ENCODE data around the gene ETNK2. TPM values are rescaled to one million over a fixed set of nuclear protein-coding genes. Genes with fewer than 3 reads are reported as not detected.
A peak's percentile ranks its signal among the peaks of the same experiment; 100 is the strongest.

The ETNK2 gene
- total RNA-seq, 4 donors from 2014 or later: 6.1 to 21.1 (median 9.5) TPM

DNA sequence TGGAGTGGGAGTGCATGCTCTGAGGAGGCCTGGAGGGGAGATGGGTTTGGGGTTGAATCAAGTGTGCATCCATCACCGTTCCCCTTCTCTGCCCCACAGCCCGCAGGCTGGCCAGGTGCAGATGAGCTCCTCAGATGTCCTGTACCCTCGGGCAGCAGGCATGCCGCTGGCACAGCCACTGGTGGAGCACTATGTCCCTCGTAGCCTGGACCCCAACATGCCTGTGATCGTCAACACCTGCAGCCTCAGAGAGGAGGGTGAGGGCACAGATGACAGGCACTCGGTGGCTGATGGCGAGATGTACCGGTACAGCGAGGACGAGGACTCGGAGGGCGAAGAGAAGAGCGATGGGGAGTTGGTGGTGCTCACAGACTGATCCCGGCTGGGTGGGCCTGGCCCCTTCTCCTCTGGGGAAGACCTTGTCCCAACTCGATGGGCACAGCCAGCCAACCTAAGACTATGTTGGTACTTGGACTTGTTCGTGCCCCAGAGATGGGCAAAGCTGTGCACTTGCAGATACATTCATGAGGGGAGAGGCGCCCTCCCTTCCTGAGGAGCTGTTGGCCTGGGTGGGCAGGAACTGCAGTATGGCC lies 26.0 kb downstream of the ETNK2 start:
- H3K4me1 ChIP-seq: peaks cover 0 to 48% (median 17%) of the 10 kb centered on the region in 3 donors
- H3K4me3 ChIP-seq: no peak overlapping the region
- no peaks in the 10 kb centered on the region for H3K27me3 ChIP-seq
- peaks cover 0 to 54% of the 10 kb centered on the region in 2 donors for H3K36me3 ChIP-seq
- no peaks in the 10 kb centered on the region for H3K9me3 ChIP-seq
- 86 to 88% methylated on average over 3 to 11 of the region's 18 CpGs for WGBS, 2 donors (ENCODE audit: low coverage in 1 of 2)
- ATAC-seq: no peak
- peak overlapping the region in 3 of 4 donors; percentile 20 to 69 (median 61) for H3K27ac ChIP-seq
- no peak for TF ChIP-seq POLR2AphosphoS5 (IDR thresholded peaks at IDR 0.05)

DNA sequence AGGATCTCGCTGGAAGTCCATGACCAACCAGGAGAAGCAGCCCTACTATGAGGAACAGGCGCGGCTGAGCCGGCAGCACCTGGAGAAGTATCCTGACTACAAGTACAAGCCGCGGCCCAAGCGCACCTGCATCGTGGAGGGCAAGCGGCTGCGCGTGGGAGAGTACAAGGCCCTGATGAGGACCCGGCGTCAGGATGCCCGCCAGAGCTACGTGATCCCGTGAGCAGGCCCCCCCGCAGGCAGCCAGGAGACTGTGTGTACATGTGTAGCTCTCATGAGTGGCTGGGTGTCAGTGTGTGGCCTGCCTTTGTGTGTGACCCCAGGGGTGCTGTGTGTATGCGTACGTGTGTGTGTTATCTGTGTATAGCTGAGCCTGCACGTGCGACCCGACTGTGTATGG lies 27.2 kb downstream of the ETNK2 start:
- no peak overlapping the region for H3K27ac ChIP-seq
- H3K36me3 ChIP-seq: peaks cover 0 to 65% of the 10 kb centered on the region in 2 donors
- TF ChIP-seq, protein P1, sequence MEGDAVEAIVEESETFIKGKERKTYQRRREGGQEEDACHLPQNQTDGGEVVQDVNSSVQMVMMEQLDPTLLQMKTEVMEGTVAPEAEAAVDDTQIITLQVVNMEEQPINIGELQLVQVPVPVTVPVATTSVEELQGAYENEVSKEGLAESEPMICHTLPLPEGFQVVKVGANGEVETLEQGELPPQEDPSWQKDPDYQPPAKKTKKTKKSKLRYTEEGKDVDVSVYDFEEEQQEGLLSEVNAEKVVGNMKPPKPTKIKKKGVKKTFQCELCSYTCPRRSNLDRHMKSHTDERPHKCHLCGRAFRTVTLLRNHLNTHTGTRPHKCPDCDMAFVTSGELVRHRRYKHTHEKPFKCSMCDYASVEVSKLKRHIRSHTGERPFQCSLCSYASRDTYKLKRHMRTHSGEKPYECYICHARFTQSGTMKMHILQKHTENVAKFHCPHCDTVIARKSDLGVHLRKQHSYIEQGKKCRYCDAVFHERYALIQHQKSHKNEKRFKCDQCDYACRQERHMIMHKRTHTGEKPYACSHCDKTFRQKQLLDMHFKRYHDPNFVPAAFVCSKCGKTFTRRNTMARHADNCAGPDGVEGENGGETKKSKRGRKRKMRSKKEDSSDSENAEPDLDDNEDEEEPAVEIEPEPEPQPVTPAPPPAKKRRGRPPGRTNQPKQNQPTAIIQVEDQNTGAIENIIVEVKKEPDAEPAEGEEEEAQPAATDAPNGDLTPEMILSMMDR (IDR thresholded peaks at IDR 0.05): no peak
- TF ChIP-seq EP300 (IDR thresholded peaks at IDR 0.05): no peak
- no peak for TF ChIP-seq POLR2AphosphoS5 (IDR thresholded peaks at IDR 0.05)
- no peak for TF ChIP-seq POLR2A (IDR thresholded peaks at IDR 0.05)
- 91% methylated on average over 17 of the region's 22 CpGs; no CpG with 5 or more reads in 1 of the 2 donors for WGBS, 2 donors (ENCODE audit: low coverage in 1 of 2)
- no peaks in the 10 kb centered on the region for H3K27me3 ChIP-seq
- H3K9me3 ChIP-seq: no peaks in the 10 kb centered on the region
- H3K4me1 ChIP-seq: peaks cover 0 to 37% (median 17%) of the 10 kb centered on the region in 3 donors
- no peak overlapping the region for H3K4me3 ChIP-seq
- ATAC-seq: no peak

DNA sequence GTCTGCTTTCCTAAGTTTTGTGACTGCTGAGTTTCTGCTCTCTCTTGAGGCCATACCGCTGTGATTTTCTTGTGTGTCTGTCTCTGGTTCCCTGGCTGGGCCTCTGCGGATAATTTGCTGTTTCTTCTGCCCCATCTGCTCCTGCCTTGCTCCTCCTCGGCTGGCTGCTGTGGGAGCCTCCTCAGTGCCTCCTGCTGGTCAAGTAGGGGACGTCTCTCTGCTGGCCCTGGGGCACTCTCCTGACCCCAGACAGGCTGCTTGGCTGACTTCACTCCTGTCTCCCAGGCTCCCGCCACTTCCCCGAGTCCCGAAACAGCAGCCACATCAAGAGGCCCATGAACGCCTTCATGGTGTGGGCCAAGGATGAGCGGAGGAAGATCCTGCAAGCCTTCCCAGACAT lies 28.5 kb downstream of the ETNK2 start:
- H3K9me3 ChIP-seq: no peaks in the 10 kb centered on the region
- TF ChIP-seq POLR2A (IDR thresholded peaks at IDR 0.05): no peak
- no peak for TF ChIP-seq POLR2AphosphoS5 (IDR thresholded peaks at IDR 0.05)
- no peak for TF ChIP-seq EP300 (IDR thresholded peaks at IDR 0.05)
- TF ChIP-seq, protein P1 (IDR thresholded peaks at IDR 0.05): no peak
- H3K36me3 ChIP-seq: peaks cover 0 to 77% of the 10 kb centered on the region in 2 donors
- no peak for ATAC-seq
- H3K27me3 ChIP-seq: no peaks in the 10 kb centered on the region
- peaks cover 0 to 24% (median 8%) of the 10 kb centered on the region in 3 donors for H3K4me1 ChIP-seq
- H3K4me3 ChIP-seq: no peak overlapping the region
- WGBS, 2 donors (ENCODE audit: low coverage in 1 of 2): no CpG with 5 or more reads among the region's 9 CpGs
- H3K27ac ChIP-seq: no peak overlapping the region

DNA sequence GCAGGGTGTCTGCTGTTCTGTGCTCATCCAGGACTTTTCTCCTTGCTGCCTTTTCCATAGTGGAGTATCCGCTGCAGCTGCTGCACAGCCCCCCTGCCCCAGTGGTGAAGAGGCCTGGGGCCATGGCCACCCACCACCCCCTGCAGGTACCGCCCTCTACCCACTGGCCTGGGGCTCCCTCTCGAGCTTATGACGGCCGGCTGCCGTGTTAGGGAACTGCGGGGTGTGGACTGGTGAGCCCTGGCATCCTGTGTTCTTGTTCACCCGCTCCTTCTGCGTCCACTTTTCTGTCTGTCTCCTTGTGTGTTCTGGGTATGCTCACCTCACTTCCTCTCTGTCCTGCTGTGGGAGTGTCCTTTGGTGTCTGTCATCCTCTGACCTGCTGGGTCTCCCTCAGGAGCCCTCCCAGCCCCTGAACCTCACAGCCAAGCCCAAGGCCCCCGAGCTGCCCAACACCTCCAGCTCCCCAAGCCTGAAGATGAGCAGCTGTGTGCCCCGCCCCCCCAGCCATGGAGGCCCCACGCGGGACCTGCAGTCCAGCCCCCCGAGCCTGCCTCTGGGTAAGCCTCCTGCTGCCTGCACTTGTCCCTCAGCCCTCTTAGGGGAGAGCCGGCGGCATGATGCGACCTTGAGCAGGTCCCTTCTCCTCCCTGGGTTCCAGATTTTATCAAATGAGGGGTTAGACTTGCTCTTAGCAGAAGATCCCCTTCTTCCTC lies 29.8 kb downstream of the ETNK2 start:
- TF ChIP-seq, protein P1 (IDR thresholded peaks at IDR 0.05): no peak
- TF ChIP-seq POLR2AphosphoS5 (IDR thresholded peaks at IDR 0.05) (no peak), EP300 (IDR thresholded peaks at IDR 0.05) (no peak), POLR2A (IDR thresholded peaks at IDR 0.05) (no peak)
- WGBS, 2 donors (ENCODE audit: low coverage in 1 of 2): 75% methylated on average over 9 of the region's 17 CpGs; no CpG with 5 or more reads in 1 of the 2 donors
- Histone ChIP-seq H3K4me3 (no peak overlapping the region), H3K4me1 (peaks cover 0 to 12% (median 3%) of the 10 kb centered on the region in 3 donors), H3K9me3 (no peaks in the 10 kb centered on the region), H3K27me3 (no peaks in the 10 kb centered on the region), H3K36me3 (peaks cover 0 to 88% of the 10 kb centered on the region in 2 donors), H3K27ac (no peak overlapping the region)
- no peak for ATAC-seq

DNA sequence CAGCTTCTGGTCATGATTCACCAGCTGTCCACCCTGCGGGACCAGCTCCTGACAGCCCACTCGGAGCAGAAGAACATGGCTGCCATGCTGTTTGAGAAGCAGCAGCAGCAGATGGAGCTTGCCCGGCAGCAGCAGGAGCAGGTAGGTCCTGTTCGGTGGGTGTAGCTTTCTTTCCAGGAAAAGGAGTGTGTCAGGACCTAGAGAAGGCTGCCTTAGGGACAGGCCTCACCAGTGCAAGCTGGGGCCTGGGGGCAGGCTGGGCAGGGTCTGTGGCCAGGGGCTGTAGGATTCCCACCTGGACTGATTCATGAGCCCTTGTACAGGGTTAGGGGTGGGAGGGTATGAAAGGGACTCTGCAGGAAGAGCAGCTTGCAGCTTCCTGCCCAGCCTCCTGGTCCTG lies 35.3 kb downstream of the ETNK2 start:
- no peak overlapping the region for H3K4me3 ChIP-seq
- H3K9me3 ChIP-seq: no peaks in the 10 kb centered on the region
- H3K27ac ChIP-seq: no peak overlapping the region
- peaks cover 0 to 62% of the 10 kb centered on the region in 2 donors for H3K36me3 ChIP-seq
- H3K4me1 ChIP-seq: peaks cover 0 to 10% (median 0%) of the 10 kb centered on the region in 3 donors
- no peaks in the 10 kb centered on the region for H3K27me3 ChIP-seq
- no peak for TF ChIP-seq POLR2A (IDR thresholded peaks at IDR 0.05)
- TF ChIP-seq, protein P1 (IDR thresholded peaks at IDR 0.05): no peak
- TF ChIP-seq POLR2AphosphoS5 (IDR thresholded peaks at IDR 0.05): no peak
- no peak for TF ChIP-seq EP300 (IDR thresholded peaks at IDR 0.05)
- ATAC-seq: no peak
- no CpG with 5 or more reads among the region's 4 CpGs for WGBS, 2 donors (ENCODE audit: low coverage in 1 of 2)
